CD4-positive, alpha-beta T cell (primary cell): ENCODE data around the gene CDH13. TPM values are rescaled to one million over a fixed set of nuclear protein-coding genes. Genes with fewer than 3 reads are reported as not detected.

Experiments
- ATAC-seq: fragments of 200-7000 bp; cut with Tn5 transposase; one replicate; pipeline ENCODE4 v1.10.0; 2022; ENCODE audit warnings: mild to moderate bottlenecking; ENCODE audit not compliant: poor library complexity
- CTCF ChIA-PET: fragments of 350-600 bp; sonication (Branson Sonifier 250); formaldehyde crosslinking; loops from one replicate; lab custom pipeline; 2021; ENCODE audit warnings: antibody characterized with exemption, inconsistent platforms; lab: Charles Lee
- POLR2A ChIA-PET: fragments of 350-600 bp; sonication (Branson Sonifier 250); formaldehyde crosslinking; loops from one replicate; lab custom pipeline; 2021; ENCODE audit warnings: antibody characterized with exemption, inconsistent platforms; lab: Charles Lee
- DNase-seq, 14 experiments: peaks; one replicate each; pipeline ENCODE4 v3.0.0-alpha.2; 2013 to 2020; ENCODE audit warnings: mixed read lengths in 2 of 14
- H3K27ac ChIP-seq, 2 donors: one replicate each; pipeline versions ENCODE4 v1.5.1 to v1.7.0; 2013; ENCODE audit warnings: low read length in 2 of 2, low read depth in 1 of 2, mild to moderate bottlenecking in 1 of 2
- H3K27me3 ChIP-seq, 2 experiments: 1 replicate in 1 of 2; 2 replicates in 1 of 2; pipeline versions ENCODE4 v1.6.1 to v1.7.0; 2013; ENCODE audit warnings: low read length in 2 of 2, control low read depth in 1 of 2, mild to moderate bottlenecking in 1 of 2, moderate library complexity in 1 of 2; ENCODE audit not compliant: insufficient read depth in 2 of 2, control insufficient read depth in 1 of 2
- H3K36me3 ChIP-seq: one replicate; pipeline ENCODE4 v1.6.1; 2013; ENCODE audit warnings: low read length, control low read depth; ENCODE audit not compliant: insufficient read depth
- H3K4me1 ChIP-seq: one replicate; pipeline ENCODE4 v1.6.1; 2013; ENCODE audit warnings: low read length, control low read depth; ENCODE audit not compliant: insufficient read depth
- H3K4me3 ChIP-seq: one replicate; pipeline ENCODE4 v1.5.1; 2013; ENCODE audit warnings: mild to moderate bottlenecking, low read length, moderate library complexity
- H3K9me3 ChIP-seq, 2 experiments: 1 replicate in 1 of 2; 2 replicates in 1 of 2; pipeline versions ENCODE4 v1.6.1 to v1.7.0; 2013; ENCODE audit warnings: low read length in 2 of 2, mild to moderate bottlenecking in 2 of 2, control low read depth in 1 of 2, moderate library complexity in 1 of 2; ENCODE audit not compliant: control insufficient read depth in 1 of 2, insufficient read depth in 1 of 2
- H3K27ac Mint-ChIP-seq: one replicate; pipeline ENCODE4 v1.8.0; 2020; ENCODE audit warnings: mixed read lengths
- H3K27me3 Mint-ChIP-seq: one replicate; pipeline ENCODE4 v1.8.0; 2021; ENCODE audit warnings: mixed read lengths
- H3K36me3 Mint-ChIP-seq: one replicate; pipeline ENCODE4 v1.8.0; 2021; ENCODE audit warnings: low read depth, mixed read lengths
- H3K4me1 Mint-ChIP-seq: one replicate; pipeline ENCODE4 v1.8.0; 2021; ENCODE audit warnings: low read depth, mixed read lengths
- H3K4me3 Mint-ChIP-seq: one replicate; pipeline ENCODE4 v1.8.0; 2020; ENCODE audit warnings: mild to moderate bottlenecking, mixed read lengths
- H3K9me3 Mint-ChIP-seq: one replicate; pipeline ENCODE4 v1.8.0; 2020; ENCODE audit warnings: mixed read lengths
- intact Hi-C, 2 experiments: fragments of 100-400 bp; cut with DNase I in 1 of 2; cut with micrococcal nuclease in 1 of 2; formaldehyde crosslinking; loops; one replicate each; pipeline versions ENCODE4 v1.15.1 to v1.9.0; 2023 to 2025; cut with DNase I, micrococcal nuclease
- total RNA-seq, 174 experiments: library from RNA in 2 of 174; stranded (reverse) in 2 of 174; gene quantifications; one replicate each; pipeline ENCODE4 v1.2.3 and lab custom pipeline; 2021 to 2026
- TF ChIP-seq, protein P1 (sequence below): fragments of 200-600 bp; IDR thresholded peaks from one replicate; pipeline ENCODE4 v1.8.0; 2022; ENCODE audit warnings: antibody characterized with exemption, mild to moderate bottlenecking

CDH13 gene
- total RNA-seq, 2 experiments from 2014 or later, result not detected

- H3K4me3 ChIP-seq, result no peak overlapping the region
- no peak overlapping the region for H3K27ac ChIP-seq
- peaks cover 3 to 6% of the 10 kb centered on the region in 2 experiments for H3K9me3 ChIP-seq
- ChIA-PET CTCF (no interaction called here), POLR2A (no interaction called here)
- Mint-ChIP-seq H3K4me3 (no peak overlapping the region), H3K4me1 (no peaks in the 10 kb centered on the region), H3K27ac (no peak overlapping the region), H3K9me3 (peaks cover 2% of the 10 kb centered on the region), H3K36me3 (no peaks in the 10 kb centered on the region), H3K27me3 (no peaks in the 10 kb centered on the region)
- no peak for DNase-seq
- H3K4me1 ChIP-seq, result no peaks in the 10 kb centered on the region
- ATAC-seq, result no peak
- H3K27me3 ChIP-seq, result no peaks in the 10 kb centered on the region
- no peaks in the 10 kb centered on the region for H3K36me3 ChIP-seq
- TF ChIP-seq, protein P1, sequence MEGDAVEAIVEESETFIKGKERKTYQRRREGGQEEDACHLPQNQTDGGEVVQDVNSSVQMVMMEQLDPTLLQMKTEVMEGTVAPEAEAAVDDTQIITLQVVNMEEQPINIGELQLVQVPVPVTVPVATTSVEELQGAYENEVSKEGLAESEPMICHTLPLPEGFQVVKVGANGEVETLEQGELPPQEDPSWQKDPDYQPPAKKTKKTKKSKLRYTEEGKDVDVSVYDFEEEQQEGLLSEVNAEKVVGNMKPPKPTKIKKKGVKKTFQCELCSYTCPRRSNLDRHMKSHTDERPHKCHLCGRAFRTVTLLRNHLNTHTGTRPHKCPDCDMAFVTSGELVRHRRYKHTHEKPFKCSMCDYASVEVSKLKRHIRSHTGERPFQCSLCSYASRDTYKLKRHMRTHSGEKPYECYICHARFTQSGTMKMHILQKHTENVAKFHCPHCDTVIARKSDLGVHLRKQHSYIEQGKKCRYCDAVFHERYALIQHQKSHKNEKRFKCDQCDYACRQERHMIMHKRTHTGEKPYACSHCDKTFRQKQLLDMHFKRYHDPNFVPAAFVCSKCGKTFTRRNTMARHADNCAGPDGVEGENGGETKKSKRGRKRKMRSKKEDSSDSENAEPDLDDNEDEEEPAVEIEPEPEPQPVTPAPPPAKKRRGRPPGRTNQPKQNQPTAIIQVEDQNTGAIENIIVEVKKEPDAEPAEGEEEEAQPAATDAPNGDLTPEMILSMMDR, result no peak
- intact Hi-C loops, result no loop called here
These were observed 396.2 kb downstream of the CDH13 start for GRCh38 chr16:83023011-83023410.

GRCh38 chr16:83023640-83024039, 396.9 kb downstream of the CDH13 start:
- ChIA-PET POLR2A (no interaction called here), CTCF (no interaction called here)
- no peaks in the 10 kb centered on the region for H3K27me3 ChIP-seq
- Mint-ChIP-seq H3K4me1 (no peaks in the 10 kb centered on the region), H3K4me3 (no peak overlapping the region), H3K9me3 (peaks cover 2% of the 10 kb centered on the region), H3K27me3 (no peaks in the 10 kb centered on the region), H3K36me3 (no peaks in the 10 kb centered on the region), H3K27ac (no peak overlapping the region)
- TF ChIP-seq, protein P1, result no peak
- intact Hi-C loops, result no loop called here
- no peak overlapping the region for H3K4me3 ChIP-seq
- H3K9me3 ChIP-seq, result peaks cover 3 to 6% of the 10 kb centered on the region in 2 experiments
- ATAC-seq (no peak), DNase-seq (no peak)
- no peaks in the 10 kb centered on the region for H3K4me1 ChIP-seq
- H3K27ac ChIP-seq, result no peak overlapping the region
- H3K36me3 ChIP-seq, result no peaks in the 10 kb centered on the region

GRCh38 chr16:83027973-83028372, 401.2 kb downstream of the CDH13 start:
- Histone ChIP-seq H3K27me3 (no peaks in the 10 kb centered on the region), H3K4me1 (no peaks in the 10 kb centered on the region), H3K36me3 (no peaks in the 10 kb centered on the region), H3K27ac (no peak overlapping the region), H3K4me3 (no peak overlapping the region), H3K9me3 (no peaks in the 10 kb centered on the region)
- no peak for DNase-seq
- H3K4me1 Mint-ChIP-seq, result no peaks in the 10 kb centered on the region
- no peak overlapping the region for H3K27ac Mint-ChIP-seq
- no peak overlapping the region for H3K4me3 Mint-ChIP-seq
- no peak for ATAC-seq
- intact Hi-C loops, result no loop called here
- no peaks in the 10 kb centered on the region for H3K36me3 Mint-ChIP-seq
- H3K9me3 Mint-ChIP-seq, result peaks cover 10% of the 10 kb centered on the region
- TF ChIP-seq, protein P1, result no peak
- ChIA-PET CTCF (interaction anchor here (0.7 kb wide), 1 partner anchor 61 kb away, joined by 3 read pairs; no protein-coding TSS in a partner anchor), POLR2A (no interaction called here)
- H3K27me3 Mint-ChIP-seq, result no peaks in the 10 kb centered on the region
